GM21737 (cell line): Measurements from ENCODE around the gene GMPR.
A peak's percentile ranks its signal among the peaks of the same experiment; 100 is the strongest.

Experiments
- ATAC-seq: cut with Tn5 transposase; IDR thresholded peaks from one replicate; pipeline ENCODE4 v1.9.1; 2021; ENCODE audit warnings: mild to moderate bottlenecking, moderate library complexity; ENCODE audit not compliant: unreplicated experiment

Gene GMPR

GRCh38 chr6:16270178-16270794, 31.9 kb downstream of the GMPR start:
- no peak for ATAC-seq

GRCh38 chr6:16271428-16271827, 33.0 kb downstream of the GMPR start:
- no peak for ATAC-seq

GRCh38 chr6:16272201-16272600, 33.8 kb downstream of the GMPR start:
- no peak for ATAC-seq

- ATAC-seq: no peak
Observed at GRCh38 chr6:16273256-16273655, 34.9 kb downstream of the GMPR start.

GRCh38 chr6:16274483-16274882, 36.1 kb downstream of the GMPR start:
- ATAC-seq: no peak

GRCh38 chr6:16274885-16275589, 36.6 kb downstream of the GMPR start:
- ATAC-seq: no peak

GRCh38 chr6:16277101-16277981, 39.0 kb downstream of the GMPR start:
- peak; percentile 56 for ATAC-seq

- ATAC-seq: no peak
Observed at GRCh38 chr6:16278048-16278724, 39.8 kb downstream of the GMPR start.

GRCh38 chr6:16278750-16279149, 40.4 kb downstream of the GMPR start:
- no peak for ATAC-seq

GRCh38 chr6:16279243-16279642, 40.9 kb downstream of the GMPR start:
- ATAC-seq: no peak

- ATAC-seq: no peak
Observed at GRCh38 chr6:16282370-16282769, 44.0 kb downstream of the GMPR start.

- no peak for ATAC-seq
Observed at GRCh38 chr6:16284472-16284871, 46.1 kb downstream of the GMPR start.

GRCh38 chr6:16285467-16286150, 47.2 kb downstream of the GMPR start:
- no peak for ATAC-seq

- no peak for ATAC-seq
Observed at GRCh38 chr6:16286151-16286522, 47.8 kb downstream of the GMPR start.

GRCh38 chr6:16288163-16288562, 49.8 kb downstream of the GMPR start:
- ATAC-seq: no peak

- no peak for ATAC-seq
Observed at GRCh38 chr6:16291739-16292138, 53.4 kb downstream of the GMPR start.

GRCh38 chr6:16292432-16292831, 54.0 kb downstream of the GMPR start:
- ATAC-seq: no peak

- ATAC-seq: no peak
Observed at GRCh38 chr6:16292942-16293341, 54.6 kb downstream of the GMPR start.

- no peak for ATAC-seq
Observed at GRCh38 chr6:16294371-16294770, 56.0 kb downstream of the GMPR start.

GRCh38 chr6:16295060-16295459, 56.7 kb downstream of the GMPR start:
- ATAC-seq: no peak

GRCh38 chr6:16295471-16295870, 57.1 kb downstream of the GMPR start:
- no peak for ATAC-seq
